Endothelial cell of umbilical vein (primary cell): ENCODE measurements around the gene SLC38A8. TPM values are rescaled to one million over a fixed set of nuclear protein-coding genes. Genes with fewer than 3 reads are reported as not detected.

Source experiments
- BruUV-seq: library from RNA; stranded (reverse); fragments of 400-500 nt; replicated peaks from 2 replicates; lab custom pipeline; 2021; lab: Mats Ljungman, UMichigan
- CTCF ChIA-PET: fragments of 300-600, 350-600 bp; sonication (Branson Sonifier 250); formaldehyde crosslinking; loops from one replicate; lab custom pipeline; 2021; ENCODE audit warnings: antibody characterized with exemption, inconsistent platforms; lab: Charles Lee
- POLR2A ChIA-PET: fragments of 300-600, 350-600 bp; sonication (Branson Sonifier 250); formaldehyde crosslinking; loops from one replicate; lab custom pipeline; 2021; ENCODE audit warnings: antibody characterized with exemption, inconsistent platforms; lab: Charles Lee
- DNase-seq: peaks from one replicate; pipeline ENCODE4 v3.0.0-alpha.2; 2011; ENCODE audit warnings: low read depth, low spot score
- FAIRE-seq: peaks from 2 replicates; lab custom pipeline; 2011; peaks lifted over from hg19 to GRCh38; lab: Jason Lieb, UNC
- H2AFZ ChIP-seq: 2 replicates; pipeline ENCODE4 v1.6.0; 2012; ENCODE audit warnings: low read depth, low read length, control low read depth, inconsistent platforms
- H3K27ac ChIP-seq: 2 replicates; pipeline ENCODE4 v1.5.1; 2011; ENCODE audit warnings: low read depth, mild to moderate bottlenecking, control low read depth, low read length, moderate library complexity; ENCODE audit not compliant: insufficient read depth
- H3K27me3 ChIP-seq, 2 experiments: 2 replicates each; pipeline versions ENCODE4 v1.6.0 to v1.6.1; 2011; ENCODE audit warnings: low read length in 2 of 2, mixed read lengths in 1 of 2; ENCODE audit not compliant: control insufficient read depth in 2 of 2, insufficient read depth in 2 of 2
- H3K36me3 ChIP-seq, 2 experiments: 2 replicates in 1 of 2; 3 replicates in 1 of 2; pipeline ENCODE4 v1.5.1; 2011; ENCODE audit warnings: low read length in 2 of 2, mild to moderate bottlenecking in 1 of 2, moderate library complexity in 1 of 2; ENCODE audit not compliant: control insufficient read depth in 2 of 2, insufficient read depth in 2 of 2; ENCODE audit errors: extremely low read depth in 1 of 2
- H3K4me1 ChIP-seq: 3 replicates; pipeline ENCODE4 v1.5.1; 2011; ENCODE audit warnings: mild to moderate bottlenecking, low read length; ENCODE audit not compliant: control insufficient read depth, insufficient read depth; ENCODE audit errors: extremely low read depth
- H3K4me2 ChIP-seq: 2 replicates; pipeline ENCODE4 v1.6.1; 2011; ENCODE audit warnings: low read length, control low read depth, mixed read lengths; ENCODE audit not compliant: insufficient read depth
- H3K4me3 ChIP-seq, 3 experiments: fragments of 200-600 bp in 1 of 3; sonication (generic), shearing (Covaris generic) in 1 of 3; replicated peaks in 1 of 3; 2 replicates each; pipeline ENCODE4 v1.5.1; 2011 to 2016; ENCODE audit warnings: control low read depth in 3 of 3, low read length in 3 of 3, mild to moderate bottlenecking in 2 of 3, inconsistent platforms in 1 of 3, low read depth in 1 of 3, moderate library complexity in 1 of 3; ENCODE audit not compliant: insufficient read depth in 1 of 3
- H3K79me2 ChIP-seq: 2 replicates; pipeline ENCODE4 v1.6.0; 2012; ENCODE audit warnings: low read length, inconsistent platforms; ENCODE audit not compliant: control insufficient read depth, insufficient read depth
- H3K9ac ChIP-seq: replicated peaks from 2 replicates; pipeline ENCODE3; 2011; ENCODE audit warnings: low read length, control low read depth; ENCODE audit not compliant: insufficient read depth; ENCODE audit errors: extremely low read depth
- H3K9me1 ChIP-seq: replicated peaks from 3 replicates; pipeline ENCODE4 v1.6.0; 2011; ENCODE audit warnings: mild to moderate bottlenecking, low read length; ENCODE audit not compliant: control insufficient read depth, insufficient read depth; ENCODE audit errors: extremely low read depth
- H3K9me3 ChIP-seq: replicated peaks from 2 replicates; pipeline ENCODE4 v1.5.1; 2012; ENCODE audit warnings: low read length, inconsistent platforms; ENCODE audit not compliant: control insufficient read depth, insufficient read depth
- H4K20me1 ChIP-seq: replicated peaks from 2 replicates; pipeline ENCODE3; 2011; ENCODE audit warnings: mild to moderate bottlenecking, low read length; ENCODE audit not compliant: control insufficient read depth, insufficient read depth; ENCODE audit errors: extremely low read depth
- EZH2 ChIP-seq: IDR thresholded peaks from 2 replicates; pipeline ENCODE4 v1.6.1; 2012; ENCODE audit warnings: borderline replicate concordance, low read depth, mild to moderate bottlenecking, moderate library complexity, low read length, inconsistent platforms; ENCODE audit not compliant: severe bottlenecking
- GATA2 ChIP-seq: IDR thresholded peaks from 2 replicates; pipeline ENCODE4 v1.7.0; 2011; ENCODE audit warnings: low read depth, mild to moderate bottlenecking, moderate library complexity, mixed read lengths, low read length; ENCODE audit not compliant: insufficient read length, insufficient read depth
- JUN ChIP-seq: IDR thresholded peaks from 2 replicates; pipeline ENCODE4 v1.6.1; 2011; ENCODE audit warnings: borderline replicate concordance, low read depth; ENCODE audit not compliant: insufficient read length, insufficient read depth
- MAX ChIP-seq: IDR thresholded peaks from 2 replicates; pipeline ENCODE4 v1.6.1; 2011; ENCODE audit not compliant: insufficient read depth, insufficient read length
- MYC ChIP-seq: IDR thresholded peaks from one replicate; pipeline ENCODE4 v1.6.1; 2011; ENCODE audit warnings: mild to moderate bottlenecking, low read depth, low read length
- POLR2A ChIP-seq: IDR thresholded peaks from 2 replicates; pipeline ENCODE4 v1.6.1; 2012; ENCODE audit warnings: low read depth, mild to moderate bottlenecking, control low read depth, low read length
- dilution Hi-C: fragments of 300-500 bp; cut with MboI; formaldehyde crosslinking; loops from one replicate; pipeline ENCODE4 v1.15.0; 2019; ENCODE audit warnings: low sequenced_read_pairs; ENCODE audit not compliant: extremely low pct_ligation_motif_present
- intact Hi-C: fragments of 100-400 bp; cut with micrococcal nuclease; formaldehyde crosslinking; loops from one replicate; pipeline ENCODE4 v1.10.0; 2022
- polyA plus RNA-seq, 4 experiments: library from polyadenylated mRNA; depleted of rRNA in 3 of 4; stranded (reverse) in 3 of 4; unstranded in 1 of 4; fragments of >200 nt; gene quantifications; 2 replicates each; pipeline versions ENCODE4 v1.2.1 to v1.2.3, GENCODE V29; 2011 to 2012; ENCODE audit warnings: missing spikeins in 1 of 4
- total RNA-seq: library from RNA; stranded (reverse); gene quantifications from 2 replicates; pipeline ENCODE4 v1.2.3, GENCODE V29; 2021

Gene SLC38A8
- total and polyA plus RNA-seq, 2 donors (not counting 3 experiments of a cell fraction or from before 2014, with no cell fraction given): not detected

GRCh38 chr16:84013787-84014569 is 28.6 kb downstream of the SLC38A8 start:
- Histone ChIP-seq H2AFZ (peak overlapping the region; percentile 24), H4K20me1 (no peaks in the 10 kb centered on the region), H3K27me3 (no peaks in the 10 kb centered on the region), H3K27ac (no peak overlapping the region), H3K9ac (no peak overlapping the region), H3K4me3 (no peak overlapping the region), H3K4me1 (no peaks in the 10 kb centered on the region), H3K36me3 (no peaks in the 10 kb centered on the region), H3K9me1 (no peaks in the 10 kb centered on the region), H3K4me2 (no peak overlapping the region), H3K79me2 (no peaks in the 10 kb centered on the region), H3K9me3 (no peaks in the 10 kb centered on the region)
- TF ChIP-seq GATA2 (no peak), EZH2 (no peak), MYC (no peak), POLR2A (no peak), MAX (no peak), JUN (no peak)
- no TSS peak for BruUV-seq
- intact Hi-C loops (no loop called here), dilution Hi-C loops (no loop called here)
- ChIA-PET CTCF (interaction anchor here (1.2 kb wide), 1 partner anchor 58 kb away, joined by 3 read pairs; no protein-coding TSS in a partner anchor), POLR2A (interaction anchor here (0.6 kb wide), 2 partner anchors 14 to 60 kb away, joined by 3 to 7 read pairs; no protein-coding TSS in a partner anchor)
- FAIRE-seq (peak; percentile 4), DNase-seq (peak; percentile 47)

GRCh38 chr16:84009282-84009681 is 33.3 kb downstream of the SLC38A8 start:
- no TSS peak for BruUV-seq
- CTCF ChIA-PET: no interaction called here
- no peaks in the 10 kb centered on the region for H4K20me1 ChIP-seq
- peaks cover 0 to 1% of the 10 kb centered on the region in 2 experiments for H3K27me3 ChIP-seq
- no peaks in the 10 kb centered on the region for H3K4me1 ChIP-seq
- POLR2A ChIA-PET: no interaction called here
- no peaks in the 10 kb centered on the region for H3K79me2 ChIP-seq
- no peaks in the 10 kb centered on the region for H3K9me1 ChIP-seq
- DNase-seq (no peak), FAIRE-seq (no peak)
- H3K4me3 ChIP-seq: no peak overlapping the region
- H3K9me3 ChIP-seq: no peaks in the 10 kb centered on the region
- no peak for TF ChIP-seq MYC
- TF ChIP-seq EZH2: no peak
- dilution Hi-C loops: no loop called here
- intact Hi-C loops: no loop called here
- no peak overlapping the region for H3K9ac ChIP-seq
- no peaks in the 10 kb centered on the region for H3K36me3 ChIP-seq
- no peak overlapping the region for H3K4me2 ChIP-seq
- no peak overlapping the region for H2AFZ ChIP-seq
- no peak overlapping the region for H3K27ac ChIP-seq
